ENCODE data around the gene WSB1.
A peak's percentile ranks its signal among the peaks of the same experiment; 100 is the strongest.
"Not testable (repeated sequence)": the region's sequence is repeated elsewhere in the genome, so short reads cannot be mapped to it uniquely, and the experiment has no call there.

WSB1 gene

GRCh38 chr17:27269974-27270373 lies 23.9 kb upstream of the WSB1 start:
- Histone ChIP-seq H3K9me2 (replicated peaks; ENCODE audit: insufficient read depth, low read length) (no peaks in the 10 kb centered on the region), H3K9me3 (ENCODE audit: insufficient read depth, low read length) (no peaks in the 10 kb centered on the region), H3K79me2 (ENCODE audit: insufficient read depth, low read length) (no peaks in the 10 kb centered on the region), H3F3A (ENCODE audit: insufficient read depth) (no peaks in the 10 kb centered on the region), H3K4me3 (ENCODE audit: insufficient read depth, low read length, poor library complexity, severe bottlenecking) (no peak overlapping the region), H3K36me3 (ENCODE audit: low read length) (no peaks in the 10 kb centered on the region), H3K27ac (ENCODE audit: low read depth, low read length) (no peak overlapping the region), H4K20me1 (ENCODE audit: low read depth, low read length) (no peaks in the 10 kb centered on the region), H3K9ac (ENCODE audit: low read length) (no peak overlapping the region), H3K27me3 (ENCODE audit: low read length) (no peaks in the 10 kb centered on the region), H3K4me2 (ENCODE audit: low read depth, low read length, poor library complexity, severe bottlenecking) (no peak overlapping the region), H2AFZ (ENCODE audit: low read depth, low read length, severe bottlenecking) (no peak overlapping the region)
- no peak for TF ChIP-seq CTCF (IDR thresholded peaks at IDR 0.05; ENCODE audit: insufficient read depth, low read length, poor library complexity, severe bottlenecking)
- TF ChIP-seq EZH2phosphoT487 (conservative IDR thresholded peaks at IDR 0.05; ENCODE audit: low read length): no peak

- Histone ChIP-seq H3K36me3 (ENCODE audit: low read length) (no peaks in the 10 kb centered on the region), H3K4me2 (ENCODE audit: low read depth, low read length, poor library complexity, severe bottlenecking) (no peak overlapping the region), H2AFZ (ENCODE audit: low read depth, low read length, severe bottlenecking) (peak overlapping the region; percentile 46), H3K9me3 (ENCODE audit: insufficient read depth, low read length) (no peaks in the 10 kb centered on the region), H3F3A (ENCODE audit: insufficient read depth) (no peaks in the 10 kb centered on the region), H3K27ac (ENCODE audit: low read depth, low read length) (no peak overlapping the region), H3K9ac (ENCODE audit: low read length) (no peak overlapping the region), H3K27me3 (ENCODE audit: low read length) (no peaks in the 10 kb centered on the region), H4K20me1 (ENCODE audit: low read depth, low read length) (no peaks in the 10 kb centered on the region), H3K4me3 (ENCODE audit: insufficient read depth, low read length, poor library complexity, severe bottlenecking) (no peak overlapping the region), H3K79me2 (ENCODE audit: insufficient read depth, low read length) (no peaks in the 10 kb centered on the region), H3K9me2 (replicated peaks; ENCODE audit: insufficient read depth, low read length) (no peaks in the 10 kb centered on the region)
- TF ChIP-seq EZH2phosphoT487 (conservative IDR thresholded peaks at IDR 0.05; ENCODE audit: low read length) (no peak), CTCF (IDR thresholded peaks at IDR 0.05; ENCODE audit: insufficient read depth, low read length, poor library complexity, severe bottlenecking) (no peak)
These were observed 17.2 kb upstream of the WSB1 start for GRCh38 chr17:27276653-27277156.

- H3K4me2 ChIP-seq (ENCODE audit: low read depth, low read length, poor library complexity, severe bottlenecking); H3K9ac ChIP-seq (ENCODE audit: low read length); H3F3A ChIP-seq (ENCODE audit: insufficient read depth); H3K9me3 ChIP-seq (ENCODE audit: insufficient read depth, low read length); H3K9me2 ChIP-seq (replicated peaks; ENCODE audit: insufficient read depth, low read length); H3K4me3 ChIP-seq (ENCODE audit: insufficient read depth, low read length, poor library complexity, severe bottlenecking); H3K79me2 ChIP-seq (ENCODE audit: insufficient read depth, low read length); H3K36me3 ChIP-seq (ENCODE audit: low read length); H4K20me1 ChIP-seq (ENCODE audit: low read depth, low read length); H3K27me3 ChIP-seq (ENCODE audit: low read length); H2AFZ ChIP-seq (ENCODE audit: low read depth, low read length, severe bottlenecking); H3K27ac ChIP-seq (ENCODE audit: low read depth, low read length): not testable (repeated sequence)
These were observed 14.8 kb upstream of the WSB1 start for GRCh38 chr17:27279132-27279531.

GRCh38 chr17:27280527-27280926 lies 13.4 kb upstream of the WSB1 start:
- no peak overlapping the region for H3K9ac ChIP-seq (ENCODE audit: low read length)
- H3K79me2 ChIP-seq (ENCODE audit: insufficient read depth, low read length): no peaks in the 10 kb centered on the region
- no peak overlapping the region for H3K27ac ChIP-seq (ENCODE audit: low read depth, low read length)
- H4K20me1 ChIP-seq (ENCODE audit: low read depth, low read length): no peaks in the 10 kb centered on the region
- no peaks in the 10 kb centered on the region for H3F3A ChIP-seq (ENCODE audit: insufficient read depth)
- no peaks in the 10 kb centered on the region for H3K9me2 ChIP-seq (replicated peaks; ENCODE audit: insufficient read depth, low read length)
- no peak overlapping the region for H3K4me3 ChIP-seq (ENCODE audit: insufficient read depth, low read length, poor library complexity, severe bottlenecking)
- TF ChIP-seq EZH2phosphoT487 (conservative IDR thresholded peaks at IDR 0.05; ENCODE audit: low read length): no peak
- H3K9me3 ChIP-seq (ENCODE audit: insufficient read depth, low read length): no peaks in the 10 kb centered on the region
- no peak overlapping the region for H3K4me2 ChIP-seq (ENCODE audit: low read depth, low read length, poor library complexity, severe bottlenecking)
- no peaks in the 10 kb centered on the region for H3K36me3 ChIP-seq (ENCODE audit: low read length)
- H2AFZ ChIP-seq (ENCODE audit: low read depth, low read length, severe bottlenecking): no peak overlapping the region
- H3K27me3 ChIP-seq (ENCODE audit: low read length): no peaks in the 10 kb centered on the region
